ENCODE results near the gene TOP3B.

Gene TOP3B

GRCh38 chr22:21918466-21919185, 64.0 kb downstream of the TOP3B start:
- H2BK15ac ChIP-seq (replicated peaks; ENCODE audit: low read depth) = no peak overlapping the region
- no peak overlapping the region for H2BK5ac ChIP-seq (ENCODE audit: low read length)
- H3K56ac ChIP-seq (ENCODE audit: low read length) = no peak overlapping the region
- H3K36me3 ChIP-seq (ENCODE audit: control insufficient read depth, insufficient read depth, low read length) = no peaks in the 10 kb centered on the region
- H2BK120ac ChIP-seq (ENCODE audit: low read depth, low read length) = no peak overlapping the region
- no peak overlapping the region for H3K4me3 ChIP-seq (ENCODE audit: low read length)
- no peak overlapping the region for H4K8ac ChIP-seq (ENCODE audit: low read depth, low read length)
- no peaks in the 10 kb centered on the region for H3K79me1 ChIP-seq (ENCODE audit: low read length)
- no CpG with 5 or more reads among the region's 12 CpGs for WGBS (ENCODE audit: extremely low coverage, insufficient coverage, low lambda C conversion rate)
- H3K27me3 ChIP-seq (ENCODE audit: insufficient read depth, low read length, poor library complexity) = no peaks in the 10 kb centered on the region
- peaks cover 3% of the 10 kb centered on the region for H3K4me1 ChIP-seq (ENCODE audit: control insufficient read depth, low read depth, low read length)
- H4K5ac ChIP-seq (ENCODE audit: low read length) = no peak overlapping the region
- H3K4ac ChIP-seq (ENCODE audit: low read depth, low read length) = no peak overlapping the region
- no peak overlapping the region for H3K4me2 ChIP-seq (ENCODE audit: low read length)
- no peak for DNase-seq
- H3K18ac ChIP-seq (ENCODE audit: low read length) = no peak overlapping the region
- H2AK5ac ChIP-seq (ENCODE audit: low read length) = no peak overlapping the region
- no peak overlapping the region for H3K27ac ChIP-seq (ENCODE audit: low read depth, low read length)
- no peaks in the 10 kb centered on the region for H3K79me2 ChIP-seq (ENCODE audit: control insufficient read depth, insufficient read depth, low read length)
- no peak overlapping the region for H3K23ac ChIP-seq (ENCODE audit: low read length)
- no peak overlapping the region for H3K9ac ChIP-seq (ENCODE audit: low read length)

GRCh38 chr22:21917959-21918261, 64.7 kb downstream of the TOP3B start:
- WGBS (ENCODE audit: extremely low coverage, insufficient coverage, low lambda C conversion rate) = no CpG with 5 or more reads among the region's 6 CpGs
- peak overlapping the region; percentile 80 for H3K23ac ChIP-seq (ENCODE audit: low read length)

GRCh38 chr22:21917181-21917958, 65.2 kb downstream of the TOP3B start:
- H4K5ac ChIP-seq (ENCODE audit: low read length) = no peak overlapping the region
- H3K79me1 ChIP-seq (ENCODE audit: low read length) = no peaks in the 10 kb centered on the region
- H3K79me2 ChIP-seq (ENCODE audit: control insufficient read depth, insufficient read depth, low read length) = no peaks in the 10 kb centered on the region
- H3K4me1 ChIP-seq (ENCODE audit: control insufficient read depth, low read depth, low read length) = peaks cover 3% of the 10 kb centered on the region
- H3K23ac ChIP-seq (ENCODE audit: low read length) = peak overlapping the region; percentile 80
- no peak overlapping the region for H3K4ac ChIP-seq (ENCODE audit: low read depth, low read length)
- no peak overlapping the region for H2BK5ac ChIP-seq (ENCODE audit: low read length)
- no peak overlapping the region for H3K4me3 ChIP-seq (ENCODE audit: low read length)
- WGBS (ENCODE audit: extremely low coverage, insufficient coverage, low lambda C conversion rate) = no CpG with 5 or more reads among the region's 17 CpGs
- H3K9ac ChIP-seq (ENCODE audit: low read length) = no peak overlapping the region
- no peak overlapping the region for H3K4me2 ChIP-seq (ENCODE audit: low read length)
- no peak overlapping the region for H4K8ac ChIP-seq (ENCODE audit: low read depth, low read length)
- no peak overlapping the region for H3K18ac ChIP-seq (ENCODE audit: low read length)
- no peak overlapping the region for H2AK5ac ChIP-seq (ENCODE audit: low read length)
- no peak overlapping the region for H2BK15ac ChIP-seq (replicated peaks; ENCODE audit: low read depth)
- H3K27me3 ChIP-seq (ENCODE audit: insufficient read depth, low read length, poor library complexity) = no peaks in the 10 kb centered on the region
- peak overlapping the region; percentile 60 for H3K56ac ChIP-seq (ENCODE audit: low read length)
- no peak overlapping the region for H3K27ac ChIP-seq (ENCODE audit: low read depth, low read length)
- no peaks in the 10 kb centered on the region for H3K36me3 ChIP-seq (ENCODE audit: control insufficient read depth, insufficient read depth, low read length)
- no peak overlapping the region for H2BK120ac ChIP-seq (ENCODE audit: low read depth, low read length)
- peak; percentile 45 for DNase-seq

More at GRCh38 chr22:21917959-21918261, 64.7 kb downstream of the TOP3B start:
- H3K56ac ChIP-seq (ENCODE audit: low read length) = no peak overlapping the region
- H3K18ac ChIP-seq (ENCODE audit: low read length) = no peak overlapping the region
- H3K36me3 ChIP-seq (ENCODE audit: control insufficient read depth, insufficient read depth, low read length) = no peaks in the 10 kb centered on the region
- no peaks in the 10 kb centered on the region for H3K79me1 ChIP-seq (ENCODE audit: low read length)
- H3K4me3 ChIP-seq (ENCODE audit: low read length) = no peak overlapping the region
- H3K9ac ChIP-seq (ENCODE audit: low read length) = no peak overlapping the region
- no peak overlapping the region for H3K4ac ChIP-seq (ENCODE audit: low read depth, low read length)
- no peak overlapping the region for H2BK5ac ChIP-seq (ENCODE audit: low read length)
- no peak for DNase-seq
- H4K8ac ChIP-seq (ENCODE audit: low read depth, low read length) = no peak overlapping the region
- no peak overlapping the region for H3K4me2 ChIP-seq (ENCODE audit: low read length)
- H3K27ac ChIP-seq (ENCODE audit: low read depth, low read length) = no peak overlapping the region
- H2BK15ac ChIP-seq (replicated peaks; ENCODE audit: low read depth) = no peak overlapping the region
- H3K27me3 ChIP-seq (ENCODE audit: insufficient read depth, low read length, poor library complexity) = no peaks in the 10 kb centered on the region
- no peak overlapping the region for H2AK5ac ChIP-seq (ENCODE audit: low read length)
- no peak overlapping the region for H2BK120ac ChIP-seq (ENCODE audit: low read depth, low read length)
- peaks cover 3% of the 10 kb centered on the region for H3K4me1 ChIP-seq (ENCODE audit: control insufficient read depth, low read depth, low read length)
- H4K5ac ChIP-seq (ENCODE audit: low read length) = no peak overlapping the region
- H3K79me2 ChIP-seq (ENCODE audit: control insufficient read depth, insufficient read depth, low read length) = no peaks in the 10 kb centered on the region

GRCh38 chr22:21916309-21916918, 66.2 kb downstream of the TOP3B start:
- H3K79me1 ChIP-seq (ENCODE audit: low read length) = no peaks in the 10 kb centered on the region
- no peak overlapping the region for H3K18ac ChIP-seq (ENCODE audit: low read length)
- no CpG with 5 or more reads among the region's 4 CpGs for WGBS (ENCODE audit: extremely low coverage, insufficient coverage, low lambda C conversion rate)
- H2AK5ac ChIP-seq (ENCODE audit: low read length) = no peak overlapping the region
- H3K27ac ChIP-seq (ENCODE audit: low read depth, low read length) = no peak overlapping the region
- no peak overlapping the region for H3K4me3 ChIP-seq (ENCODE audit: low read length)
- H3K4me2 ChIP-seq (ENCODE audit: low read length) = no peak overlapping the region
- H2BK120ac ChIP-seq (ENCODE audit: low read depth, low read length) = no peak overlapping the region
- H3K79me2 ChIP-seq (ENCODE audit: control insufficient read depth, insufficient read depth, low read length) = no peaks in the 10 kb centered on the region
- H2BK15ac ChIP-seq (replicated peaks; ENCODE audit: low read depth) = no peak overlapping the region
- no peak overlapping the region for H4K5ac ChIP-seq (ENCODE audit: low read length)
- no peak overlapping the region for H3K23ac ChIP-seq (ENCODE audit: low read length)
- no peak overlapping the region for H3K9ac ChIP-seq (ENCODE audit: low read length)
- no peak overlapping the region for H3K56ac ChIP-seq (ENCODE audit: low read length)
- H2BK5ac ChIP-seq (ENCODE audit: low read length) = no peak overlapping the region
- H3K4me1 ChIP-seq (ENCODE audit: control insufficient read depth, low read depth, low read length) = peaks cover 3% of the 10 kb centered on the region
- no peaks in the 10 kb centered on the region for H3K36me3 ChIP-seq (ENCODE audit: control insufficient read depth, insufficient read depth, low read length)
- H3K27me3 ChIP-seq (ENCODE audit: insufficient read depth, low read length, poor library complexity) = no peaks in the 10 kb centered on the region
- H3K4ac ChIP-seq (ENCODE audit: low read depth, low read length) = no peak overlapping the region
- DNase-seq = no peak
- H4K8ac ChIP-seq (ENCODE audit: low read depth, low read length) = no peak overlapping the region

- no peak overlapping the region for H3K4me3 ChIP-seq (ENCODE audit: low read length)
- H3K27ac ChIP-seq (ENCODE audit: low read depth, low read length) = no peak overlapping the region
- H4K5ac ChIP-seq (ENCODE audit: low read length) = no peak overlapping the region
- no peak overlapping the region for H3K18ac ChIP-seq (ENCODE audit: low read length)
- H2BK120ac ChIP-seq (ENCODE audit: low read depth, low read length) = no peak overlapping the region
- H2AK5ac ChIP-seq (ENCODE audit: low read length) = no peak overlapping the region
- no peak overlapping the region for H2BK15ac ChIP-seq (replicated peaks; ENCODE audit: low read depth)
- H3K27me3 ChIP-seq (ENCODE audit: insufficient read depth, low read length, poor library complexity) = no peaks in the 10 kb centered on the region
- no peak overlapping the region for H2BK5ac ChIP-seq (ENCODE audit: low read length)
- H3K56ac ChIP-seq (ENCODE audit: low read length) = no peak overlapping the region
- no peaks in the 10 kb centered on the region for H3K36me3 ChIP-seq (ENCODE audit: control insufficient read depth, insufficient read depth, low read length)
- no peak for DNase-seq
- H3K4me1 ChIP-seq (ENCODE audit: control insufficient read depth, low read depth, low read length) = peaks cover 3% of the 10 kb centered on the region
- H3K79me2 ChIP-seq (ENCODE audit: control insufficient read depth, insufficient read depth, low read length) = no peaks in the 10 kb centered on the region
- no peaks in the 10 kb centered on the region for H3K79me1 ChIP-seq (ENCODE audit: low read length)
- no peak overlapping the region for H3K9ac ChIP-seq (ENCODE audit: low read length)
- H4K8ac ChIP-seq (ENCODE audit: low read depth, low read length) = no peak overlapping the region
- no CpG with 5 or more reads among the region's 4 CpGs for WGBS (ENCODE audit: extremely low coverage, insufficient coverage, low lambda C conversion rate)
- H3K23ac ChIP-seq (ENCODE audit: low read length) = no peak overlapping the region
- H3K4me2 ChIP-seq (ENCODE audit: low read length) = no peak overlapping the region
- no peak overlapping the region for H3K4ac ChIP-seq (ENCODE audit: low read depth, low read length)
These were observed 66.8 kb downstream of the TOP3B start for GRCh38 chr22:21915624-21916308.

All from mesendoderm (in vitro differentiated cells).